KMS-11 (cell line): ENCODE data around the gene SYS1.

ENCODE experiments used
- H2AFZ ChIP-seq: fragments of 200-600 bp; sonication (generic); 2 replicates; pipeline ENCODE4 v1.6.1; 2016; ENCODE audit warnings: antibody characterized with exemption, mixed run types, low read depth
- H3K27ac ChIP-seq: fragments of 200-600 bp; sonication (generic); 2 replicates; pipeline ENCODE4 v1.6.1; 2016; ENCODE audit warnings: mild to moderate bottlenecking, mixed run types
- H3K27me3 ChIP-seq: fragments of 200-600 bp; sonication (generic); 2 replicates; pipeline ENCODE4 v1.6.1; 2017; ENCODE audit warnings: mild to moderate bottlenecking, low read depth, mixed run types, moderate library complexity; ENCODE audit not compliant: insufficient read depth
- H3K36me3 ChIP-seq: fragments of 200-600 bp; sonication (generic); 2 replicates; pipeline ENCODE4 v1.6.1; 2017; ENCODE audit warnings: mild to moderate bottlenecking, mixed run types; ENCODE audit not compliant: insufficient read depth
- H3K4me1 ChIP-seq: fragments of 200-600 bp; sonication (generic); 2 replicates; pipeline ENCODE4 v1.6.1; 2016; ENCODE audit warnings: mild to moderate bottlenecking, low read depth, mixed run types; ENCODE audit not compliant: poor library complexity, severe bottlenecking
- H3K4me2 ChIP-seq: fragments of 200-600 bp; sonication (generic); 2 replicates; pipeline ENCODE4 v1.7.0; 2016; ENCODE audit warnings: mild to moderate bottlenecking, mixed run types
- H3K4me3 ChIP-seq: fragments of 200-600 bp; sonication (generic); IDR thresholded peaks from 2 replicates; pipeline ENCODE4 v1.6.1; 2017; ENCODE audit warnings: low read depth, low read length, mixed read lengths; ENCODE audit not compliant: insufficient read depth
- H3K79me2 ChIP-seq: fragments of 200-600 bp; sonication (generic); 2 replicates; pipeline ENCODE4 v1.6.1; 2016; ENCODE audit warnings: low read depth, mixed run types; ENCODE audit not compliant: insufficient read depth
- H3K9ac ChIP-seq: fragments of 200-600 bp; sonication (generic); 2 replicates; pipeline ENCODE4 v1.6.1; 2016; ENCODE audit warnings: mild to moderate bottlenecking, mixed run types
- H4K20me1 ChIP-seq: fragments of 200-600 bp; sonication (generic); 2 replicates; pipeline ENCODE4 v1.6.1; 2016; ENCODE audit warnings: mild to moderate bottlenecking, mixed run types; ENCODE audit not compliant: insufficient read depth
- CTCF ChIP-seq: fragments of 200-600 bp; sonication (generic); conservative IDR thresholded peaks from 2 replicates; pipeline ENCODE4 v1.6.1; 2017; ENCODE audit warnings: low read depth, mild to moderate bottlenecking, antibody characterized with exemption, low read length, moderate library complexity, mixed read lengths

The SYS1 gene

DNA sequence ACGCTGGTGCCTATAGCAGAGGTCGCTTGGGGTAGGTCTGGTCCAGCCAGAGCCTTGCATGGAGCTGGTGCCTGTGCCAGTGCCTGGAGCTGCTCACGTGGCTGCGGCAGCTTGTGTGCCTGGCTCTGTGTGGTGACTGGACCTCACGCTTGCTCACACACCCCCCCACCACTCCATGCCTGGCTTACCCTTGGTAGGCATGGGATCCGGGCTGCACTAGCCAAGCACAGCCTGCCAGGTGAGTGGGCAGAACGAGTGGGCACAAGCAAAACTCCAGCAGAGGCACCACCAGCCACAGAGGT lies 32.1 kb downstream of the SYS1 start:
- Histone ChIP-seq H3K79me2 (no peaks in the 10 kb centered on the region), H3K9ac (no peak overlapping the region), H2AFZ (no peak overlapping the region), H3K4me1 (peaks cover 14% of the 10 kb centered on the region), H3K4me2 (no peak overlapping the region), H3K36me3 (no peaks in the 10 kb centered on the region), H4K20me1 (no peaks in the 10 kb centered on the region), H3K4me3 (no peak overlapping the region), H3K27ac (no peak overlapping the region), H3K27me3 (no peaks in the 10 kb centered on the region)
- no peak for TF ChIP-seq CTCF

- no peak for TF ChIP-seq CTCF
- Histone ChIP-seq H3K79me2 (no peaks in the 10 kb centered on the region), H4K20me1 (no peaks in the 10 kb centered on the region), H3K27me3 (no peaks in the 10 kb centered on the region), H3K27ac (no peak overlapping the region), H3K4me3 (no peak overlapping the region), H3K4me2 (no peak overlapping the region), H3K36me3 (no peaks in the 10 kb centered on the region), H3K4me1 (no peaks in the 10 kb centered on the region), H2AFZ (no peak overlapping the region), H3K9ac (no peak overlapping the region)
Observed at GRCh38 chr20:45399018-45399417, 36.1 kb downstream of the SYS1 start.

GRCh38 chr20:45400346-45401031 lies 37.5 kb downstream of the SYS1 start:
- H3K27ac ChIP-seq, result no peak overlapping the region
- no peaks in the 10 kb centered on the region for H3K79me2 ChIP-seq
- no peaks in the 10 kb centered on the region for H3K4me1 ChIP-seq
- no peak for TF ChIP-seq CTCF
- no peak overlapping the region for H3K4me3 ChIP-seq
- no peak overlapping the region for H2AFZ ChIP-seq
- H3K27me3 ChIP-seq, result no peaks in the 10 kb centered on the region; the same call in 1 of the 2 replicates
- H4K20me1 ChIP-seq, result no peaks in the 10 kb centered on the region
- H3K4me2 ChIP-seq, result no peak overlapping the region
- no peaks in the 10 kb centered on the region for H3K36me3 ChIP-seq
- H3K9ac ChIP-seq, result no peak overlapping the region

DNA sequence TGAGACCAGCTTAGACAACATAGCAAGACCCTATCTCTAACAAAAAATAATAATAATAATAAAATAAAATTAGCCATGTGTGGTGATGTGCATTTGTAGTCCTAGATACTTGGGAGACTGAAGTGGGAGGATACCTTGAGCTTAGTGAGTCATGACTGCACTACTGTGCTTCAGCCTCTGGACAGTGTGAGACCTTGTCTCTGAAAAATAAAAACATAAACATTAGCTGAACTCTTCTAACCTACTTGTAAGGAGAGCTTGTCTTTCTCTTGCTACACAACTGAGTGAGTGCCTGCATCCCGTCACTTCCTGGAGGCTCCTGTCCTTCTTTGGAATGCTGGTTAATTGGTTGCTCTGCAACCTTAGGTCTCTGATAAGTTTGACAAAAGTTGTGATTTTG lies 40.0 kb downstream of the SYS1 start:
- no peak overlapping the region for H3K9ac ChIP-seq
- no peaks in the 10 kb centered on the region for H3K36me3 ChIP-seq
- TF ChIP-seq CTCF, result no peak
- no peak overlapping the region for H3K4me3 ChIP-seq
- no peaks in the 10 kb centered on the region for H3K4me1 ChIP-seq
- H3K27me3 ChIP-seq, result no peaks in the 10 kb centered on the region; the same call in 1 of the 2 replicates
- H2AFZ ChIP-seq, result no peak overlapping the region
- H3K27ac ChIP-seq, result no peak overlapping the region
- no peaks in the 10 kb centered on the region for H3K79me2 ChIP-seq
- H3K4me2 ChIP-seq, result no peak overlapping the region
- H4K20me1 ChIP-seq, result no peaks in the 10 kb centered on the region
